ENCODE data around the gene CRYL1. TPM values are rescaled to one million over a fixed set of nuclear protein-coding genes. Genes with fewer than 3 reads are reported as not detected.

CRYL1 gene
- total and polyA plus RNA-seq, 2 of the 8 experiments (the other 6 are each of a cell fraction or from before 2014, with no cell fraction given) = 1.9 to 6.4 TPM

GRCh38 chr13:20536992-20537391 lies 11.3 kb upstream of the CRYL1 start:
- Histone ChIP-seq H2BK12ac (ENCODE audit: low read depth, low read length) (no peak overlapping the region), H4K20me1 (replicated peaks in 1 of 2; ENCODE audit: control insufficient read depth in 1 of 2, insufficient read depth in 2 of 2, low read length in 2 of 2) (no peaks in the 10 kb centered on the region), H4K8ac (ENCODE audit: extremely low read depth, insufficient read depth, low read length) (no peak overlapping the region), H2AFZ (ENCODE audit: low read length) (no peak overlapping the region), H3K36me3 (ENCODE audit: control insufficient read depth in 2 of 4, insufficient read depth in 4 of 4, low read length in 3 of 4) (no peaks in the 10 kb centered on the region), H3K23ac (ENCODE audit: insufficient read length) (no peak overlapping the region), H3K79me2 (ENCODE audit: control insufficient read depth in 1 of 2, insufficient read depth in 2 of 2, low read length in 2 of 2) (no peaks in the 10 kb centered on the region), H2BK20ac (ENCODE audit: low read length) (no peak overlapping the region), H3K79me1 (ENCODE audit: low read depth, low read length) (no peaks in the 10 kb centered on the region), H4K91ac (replicated peaks; ENCODE audit: insufficient read length, low read length) (no peak overlapping the region), H3K9ac (replicated peaks in 1 of 4; ENCODE audit: extremely low read depth in 1 of 4, low read depth in 3 of 4, low read length in 3 of 4) (no peak overlapping the region), H2BK5ac (ENCODE audit: low read depth, low read length) (no peak overlapping the region), H3K56ac (replicated peaks; ENCODE audit: insufficient read length, low read depth, low read length) (no peak overlapping the region), H3K18ac (ENCODE audit: extremely low read depth, low read length) (no peak overlapping the region), H3K4me1 (replicated peaks in 1 of 4; ENCODE audit: control insufficient read depth in 3 of 4, insufficient read depth in 4 of 4, low read length in 3 of 4) (no peaks in the 10 kb centered on the region), H2BK120ac (replicated peaks; ENCODE audit: low read depth, low read length) (no peak overlapping the region), H3K27ac (ENCODE audit: low read depth, low read length) (no peak overlapping the region), H2AK5ac (ENCODE audit: low read depth, low read length) (no peak overlapping the region), H3K4me3 (ENCODE audit: extremely low read depth in 1 of 4, insufficient read depth in 2 of 4, low read depth in 3 of 4, low read length in 4 of 4) (no peak overlapping the region), H3K9me3 (ENCODE audit: insufficient read depth in 2 of 2, low read depth in 1 of 2, low read length in 1 of 2) (peaks cover 2 to 8% of the 10 kb centered on the region in 2 experiments; a peak in 2 of 4 replicates), H3K4ac (replicated peaks; ENCODE audit: insufficient read length, low read depth, low read length) (no peak overlapping the region), H3K4me2 (ENCODE audit: insufficient read depth in 1 of 2, low read depth in 2 of 2, low read length in 2 of 2) (no peak overlapping the region), H3K27me3 (replicated peaks in 1 of 4; ENCODE audit: control insufficient read depth in 3 of 4, extremely low read depth in 1 of 4, insufficient read depth in 3 of 4, low read length in 3 of 4) (peaks cover 0 to 4% (median 1%) of the 10 kb centered on the region in 4 experiments; a peak in 3 of 7 replicates), H4K5ac (ENCODE audit: insufficient read length, low read depth, low read length) (no peak overlapping the region), H2BK15ac (ENCODE audit: low read length) (no peak overlapping the region), H3K23me2 (ENCODE audit: low read depth, low read length) (no peaks in the 10 kb centered on the region), H3K14ac (ENCODE audit: insufficient read length) (no peak overlapping the region)
- ChIA-PET POLR2A (ENCODE audit: partially characterized antibody) (no interaction called here), CTCF (ENCODE audit: partially characterized antibody) (no interaction called here)
- DNase-seq (ENCODE audit: low read depth in 1 of 2, low spot score in 2 of 2) (no peak), FAIRE-seq (no peak)
- TF ChIP-seq SAP30 (IDR thresholded peaks at IDR 0.05; ENCODE audit: insufficient read depth, insufficient replicate concordance, low read length) = no peak
- TF ChIP-seq FOSL1 (IDR thresholded peaks at IDR 0.05; ENCODE audit: insufficient read depth, low read depth, low read length) = no peak
- no peak for TF ChIP-seq RXRA (IDR thresholded peaks at IDR 0.05; ENCODE audit: insufficient read depth, low read depth, low read length)
- no peak for TF ChIP-seq TAF1 (IDR thresholded peaks at IDR 0.05; ENCODE audit: low read depth, low read length)
- no peak for TF ChIP-seq CHD2 (IDR thresholded peaks at IDR 0.05; ENCODE audit: low read length)
- no peak for TF ChIP-seq SRF (IDR thresholded peaks at IDR 0.05; ENCODE audit: low read depth, low read length)
- TF ChIP-seq CEBPB (IDR thresholded peaks at IDR 0.05; ENCODE audit: low read depth, low read length) = no peak
- TF ChIP-seq, protein P1, sequence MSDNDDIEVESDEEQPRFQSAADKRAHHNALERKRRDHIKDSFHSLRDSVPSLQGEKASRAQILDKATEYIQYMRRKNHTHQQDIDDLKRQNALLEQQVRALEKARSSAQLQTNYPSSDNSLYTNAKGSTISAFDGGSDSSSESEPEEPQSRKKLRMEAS (IDR thresholded peaks at IDR 0.05) = no peak
- TF ChIP-seq SIN3A (conservative IDR thresholded peaks at IDR 0.05 in 1 of 2, IDR thresholded peaks at IDR 0.05 in 1 of 2; ENCODE audit: low read depth in 1 of 2, low read length in 2 of 2) = no peak
- no peak for TF ChIP-seq RAD21 (IDR thresholded peaks at IDR 0.05 in 1 of 2, conservative IDR thresholded peaks at IDR 0.05 in 1 of 2; ENCODE audit: low read depth in 2 of 2, low read length in 2 of 2)
